Stomach (tissue), 4 donors: ENCODE data around the gene UBAC2.
A peak's percentile ranks its signal among the peaks of the same experiment; 100 is the strongest.

Experiments
- EP300 ChIP-seq: sonication (generic); formaldehyde crosslinking; IDR thresholded peaks from one replicate; pipeline ENCODE4 v1.6.1; 2017; ENCODE audit warnings: antibody characterized with exemption
- POLR2AphosphoS5 ChIP-seq, 3 donors: sonication (generic); formaldehyde crosslinking; IDR thresholded peaks; one replicate each; pipeline ENCODE4 v1.6.1; 2016; ENCODE audit warnings: antibody characterized with exemption in 3 of 3
- TF ChIP-seq, protein P1 (sequence below), 7 experiments: fragments of 450-650 bp in 4 of 7; fragments of 200-600 bp in 3 of 7; sonication (generic) in 3 of 7; IDR thresholded peaks; one replicate each; pipeline ENCODE4 v1.5.1; 2016 to 2019; ENCODE audit warnings: antibody characterized with exemption in 7 of 7, control low read depth in 2 of 7, mild to moderate bottlenecking in 1 of 7

- TF ChIP-seq, protein P1, sequence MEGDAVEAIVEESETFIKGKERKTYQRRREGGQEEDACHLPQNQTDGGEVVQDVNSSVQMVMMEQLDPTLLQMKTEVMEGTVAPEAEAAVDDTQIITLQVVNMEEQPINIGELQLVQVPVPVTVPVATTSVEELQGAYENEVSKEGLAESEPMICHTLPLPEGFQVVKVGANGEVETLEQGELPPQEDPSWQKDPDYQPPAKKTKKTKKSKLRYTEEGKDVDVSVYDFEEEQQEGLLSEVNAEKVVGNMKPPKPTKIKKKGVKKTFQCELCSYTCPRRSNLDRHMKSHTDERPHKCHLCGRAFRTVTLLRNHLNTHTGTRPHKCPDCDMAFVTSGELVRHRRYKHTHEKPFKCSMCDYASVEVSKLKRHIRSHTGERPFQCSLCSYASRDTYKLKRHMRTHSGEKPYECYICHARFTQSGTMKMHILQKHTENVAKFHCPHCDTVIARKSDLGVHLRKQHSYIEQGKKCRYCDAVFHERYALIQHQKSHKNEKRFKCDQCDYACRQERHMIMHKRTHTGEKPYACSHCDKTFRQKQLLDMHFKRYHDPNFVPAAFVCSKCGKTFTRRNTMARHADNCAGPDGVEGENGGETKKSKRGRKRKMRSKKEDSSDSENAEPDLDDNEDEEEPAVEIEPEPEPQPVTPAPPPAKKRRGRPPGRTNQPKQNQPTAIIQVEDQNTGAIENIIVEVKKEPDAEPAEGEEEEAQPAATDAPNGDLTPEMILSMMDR (IDR thresholded peaks at IDR 0.05) = peak in 4 of 7 experiments; percentile 12 to 51 (median 26)
- no peak for TF ChIP-seq EP300
- TF ChIP-seq POLR2AphosphoS5 (IDR thresholded peaks at IDR 0.05) = no peak
Measured at GRCh38 chr13:99386911-99387788, 186.5 kb downstream of the UBAC2 start.
